Adipocyte (in vitro differentiated cells): ENCODE measurements around the gene PRKCH.

Experiments used
- DNase-seq: peaks from one replicate; pipeline ENCODE4 v3.0.0-alpha.2; 2015; ENCODE audit warnings: low read depth
- H3K27me3 ChIP-seq: replicated peaks from 2 replicates; pipeline ENCODE4 v1.7.0; 2013; ENCODE audit warnings: mild to moderate bottlenecking, low read length, moderate library complexity; ENCODE audit not compliant: control insufficient read depth, insufficient read depth
- H3K36me3 ChIP-seq: 2 replicates; pipeline ENCODE4 v1.7.0; 2013; ENCODE audit warnings: low read length, mild to moderate bottlenecking, moderate library complexity; ENCODE audit not compliant: control insufficient read depth, insufficient read depth, severe bottlenecking
- H3K4me1 ChIP-seq: 2 replicates; pipeline ENCODE4 v1.7.0; 2013; ENCODE audit warnings: mild to moderate bottlenecking, low read length, moderate library complexity; ENCODE audit not compliant: control insufficient read depth, insufficient read depth
- H3K4me3 ChIP-seq: 2 replicates; pipeline ENCODE4 v1.7.0; 2013; ENCODE audit warnings: mild to moderate bottlenecking, low read length, moderate library complexity
- H3K9ac ChIP-seq: 2 replicates; pipeline ENCODE4 v1.7.0; 2013; ENCODE audit warnings: mild to moderate bottlenecking, low read length, moderate library complexity
- H3K9me3 ChIP-seq: 2 replicates; pipeline ENCODE4 v1.7.0; 2013; ENCODE audit warnings: mild to moderate bottlenecking, low read length, moderate library complexity; ENCODE audit not compliant: control insufficient read depth

Gene PRKCH

DNA sequence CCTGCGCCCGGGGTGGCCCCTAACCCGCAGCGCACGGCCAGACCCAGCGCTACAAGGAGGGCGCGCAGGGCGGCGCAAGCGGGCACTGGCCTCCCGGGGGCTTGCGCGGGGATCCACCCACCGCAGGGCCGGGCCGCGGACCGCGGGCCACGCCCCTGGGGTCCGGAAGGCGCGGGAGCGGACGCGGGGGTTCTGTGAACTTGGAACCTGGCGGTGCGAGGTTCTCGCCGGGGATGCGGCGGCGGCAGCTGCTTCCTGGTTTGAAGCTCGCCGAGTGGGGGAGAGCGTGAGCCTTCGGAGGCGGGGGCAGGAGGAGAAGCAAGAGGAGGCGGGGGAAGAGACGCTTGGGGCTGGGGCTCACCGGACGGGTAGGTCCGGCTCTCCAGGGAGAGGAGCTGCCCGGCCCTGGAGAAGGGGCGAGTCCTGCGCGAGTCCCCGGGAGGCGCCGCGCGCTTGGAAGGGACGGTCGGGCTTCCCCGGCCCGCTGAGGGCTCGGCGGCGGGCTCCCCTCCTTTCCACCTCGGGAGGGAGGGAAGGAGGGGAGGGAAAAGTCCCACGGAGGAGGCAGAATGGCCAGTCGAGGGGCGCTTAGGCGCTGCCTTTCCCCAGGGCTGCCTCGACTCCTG, at the start of gene PRKCH:
Gene PRKCH, plus strand, starts transcription at position 195 of the 626 bp plus-strand sequence. CDS start 523 bp downstream, outside the sequence.
- Histone ChIP-seq H3K27me3 (peaks cover 37% of the 10 kb centered on the region), H3K4me3 (peak within 1 kb of the TSS; percentile 81)
- DNase-seq: peak; percentile 59

DNA sequence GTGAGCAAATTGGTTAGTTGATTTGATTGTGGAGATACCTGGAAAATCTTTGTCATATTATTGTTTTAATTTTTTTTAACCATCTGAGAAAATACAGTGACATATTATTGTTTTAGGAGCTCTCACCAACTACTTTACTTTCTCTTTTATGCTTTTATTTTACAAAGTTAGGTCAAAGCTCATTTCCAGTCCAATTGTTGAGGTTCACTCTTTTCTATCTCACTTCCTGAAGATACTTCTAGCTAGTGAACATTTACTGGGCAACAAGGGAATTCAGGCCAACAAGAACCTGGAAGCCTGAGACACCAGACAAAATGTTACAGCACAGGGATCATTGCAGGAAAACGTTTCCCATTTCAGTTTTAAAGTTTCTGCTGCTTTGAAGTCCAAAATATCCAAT, 44.1 kb upstream of the PRKCH start:
- H3K9ac ChIP-seq: peak overlapping the region; percentile 52
- peaks cover 4% of the 10 kb centered on the region for H3K9me3 ChIP-seq
- H3K27me3 ChIP-seq: no peaks in the 10 kb centered on the region
- H3K4me1 ChIP-seq: peaks cover 34% of the 10 kb centered on the region
- peak overlapping the region; percentile 89 for H3K4me3 ChIP-seq
- H3K36me3 ChIP-seq: no peaks in the 10 kb centered on the region
- no peak for DNase-seq

More for the DNA sequence above, at the start of gene PRKCH:
- peaks cover 6% of the 10 kb centered on the region for H3K9me3 ChIP-seq
- peak within 1 kb of the TSS; percentile 51 for H3K9ac ChIP-seq
- H3K4me1 ChIP-seq: peaks cover 11% of the 10 kb centered on the region
- H3K36me3 ChIP-seq: no peaks in the 10 kb centered on the region

DNA sequence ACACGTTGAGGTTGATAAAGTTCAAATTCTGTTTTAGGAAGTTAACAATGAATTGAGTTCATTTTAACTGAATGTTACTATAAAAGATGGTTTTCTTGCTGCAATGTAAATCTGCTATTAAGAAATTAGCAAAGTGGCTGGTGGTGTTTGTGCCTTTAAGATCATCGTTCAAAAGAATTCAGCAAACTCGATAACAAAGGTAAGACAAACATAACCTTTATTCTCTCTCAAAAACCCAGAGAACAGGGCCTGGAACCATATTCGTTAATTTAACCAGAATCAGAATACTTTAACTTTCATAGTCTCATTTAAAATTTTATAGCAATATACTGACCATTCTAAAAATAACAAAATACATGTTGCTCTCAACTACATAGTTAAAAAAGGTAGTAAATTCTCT, 43.6 kb upstream of the PRKCH start:
- Histone ChIP-seq H3K36me3 (no peaks in the 10 kb centered on the region), H3K4me1 (peaks cover 34% of the 10 kb centered on the region), H3K9ac (peak overlapping the region; percentile 52), H3K27me3 (no peaks in the 10 kb centered on the region), H3K9me3 (peaks cover 4% of the 10 kb centered on the region), H3K4me3 (peak overlapping the region; percentile 89)
- no peak for DNase-seq

DNA sequence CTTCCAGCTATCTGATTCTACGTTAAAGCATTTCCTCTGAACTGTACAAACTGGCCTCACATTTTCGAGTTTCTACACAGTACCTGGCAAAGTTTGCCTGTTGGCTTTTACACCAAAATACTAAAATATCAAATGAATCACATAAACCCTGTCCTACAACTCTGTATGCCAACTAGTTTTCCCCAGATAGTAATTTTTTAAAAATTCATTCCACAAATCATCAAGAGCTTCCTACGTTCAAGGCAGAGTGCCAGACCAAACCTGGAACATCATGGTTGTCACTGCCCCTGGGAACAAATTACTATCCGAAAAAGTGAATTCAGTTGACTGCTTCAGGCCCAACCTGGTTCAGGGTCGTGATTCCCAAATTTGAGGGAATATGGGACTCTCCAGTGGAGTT, 42.3 kb upstream of the PRKCH start:
- no peaks in the 10 kb centered on the region for H3K36me3 ChIP-seq
- H3K4me3 ChIP-seq: peak overlapping the region; percentile 89
- no peak for DNase-seq
- H3K9ac ChIP-seq: peak overlapping the region; percentile 92
- H3K27me3 ChIP-seq: no peaks in the 10 kb centered on the region
- H3K4me1 ChIP-seq: peaks cover 34% of the 10 kb centered on the region
- H3K9me3 ChIP-seq: peaks cover 4% of the 10 kb centered on the region

DNA sequence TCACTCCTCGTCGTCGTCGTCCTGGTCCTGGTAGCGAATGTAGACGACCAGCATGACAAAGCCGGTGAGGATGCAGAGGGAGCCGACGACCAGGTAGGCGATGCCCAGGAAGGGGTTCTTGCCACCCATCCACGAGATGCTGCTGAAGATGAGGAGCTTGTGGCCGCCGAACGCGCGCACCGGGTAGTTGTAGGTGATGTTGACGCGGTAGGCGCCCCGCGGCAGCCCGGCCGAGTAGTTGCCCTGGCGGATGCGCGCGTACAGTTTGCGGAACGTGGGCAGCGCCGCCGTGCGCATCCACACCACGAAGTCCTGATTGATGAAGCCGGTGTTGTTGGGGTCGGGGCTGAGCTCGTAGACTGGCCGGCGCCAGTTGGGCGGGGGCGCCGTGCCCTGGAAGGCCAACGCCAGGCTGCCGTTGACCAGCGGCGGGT, 41.3 kb upstream of the PRKCH start:
- peaks cover 34% of the 10 kb centered on the region for H3K4me1 ChIP-seq
- DNase-seq: no peak
- no peaks in the 10 kb centered on the region for H3K27me3 ChIP-seq
- peak overlapping the region; percentile 89 for H3K4me3 ChIP-seq
- H3K9me3 ChIP-seq: peaks cover 4% of the 10 kb centered on the region
- H3K36me3 ChIP-seq: no peaks in the 10 kb centered on the region
- H3K9ac ChIP-seq: peak overlapping the region; percentile 92

DNA sequence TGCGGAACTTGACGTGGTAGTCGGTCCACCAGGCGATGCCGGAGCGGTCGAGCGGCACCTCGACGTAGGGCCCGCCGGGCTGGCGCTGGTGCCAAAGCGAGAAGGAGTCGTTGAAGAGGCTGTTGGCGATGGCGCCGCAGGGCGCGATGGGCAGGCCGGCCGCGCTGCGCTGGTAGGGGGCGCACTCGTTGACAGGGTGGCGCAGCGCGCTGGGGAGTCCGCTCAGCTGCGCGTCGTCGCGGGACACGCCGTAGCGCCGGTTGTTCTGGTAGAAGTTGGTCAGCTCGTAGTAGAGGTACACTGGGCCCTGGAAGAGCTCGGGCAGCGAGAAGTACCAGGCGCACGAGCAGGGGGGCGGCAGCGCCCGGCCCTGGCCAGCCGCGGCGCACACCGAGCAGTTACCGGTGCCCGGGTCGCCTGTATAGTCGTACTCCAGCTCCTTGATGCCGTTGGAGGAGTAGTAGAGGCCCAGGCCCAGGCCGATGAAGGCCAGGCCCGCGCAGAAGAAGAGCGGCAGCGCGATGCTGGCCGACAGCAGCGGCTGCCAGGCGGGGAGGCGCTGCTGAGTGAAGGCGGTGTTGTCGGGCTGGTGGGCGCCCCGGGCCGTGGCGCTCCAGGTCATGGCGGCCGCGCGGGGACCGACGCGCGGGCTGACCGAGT, 40.7 kb upstream of the PRKCH start:
- Histone ChIP-seq H3K27me3 (no peaks in the 10 kb centered on the region), H3K4me1 (peaks cover 40% of the 10 kb centered on the region), H3K4me3 (peak overlapping the region; percentile 89), H3K36me3 (no peaks in the 10 kb centered on the region), H3K9me3 (peaks cover 4% of the 10 kb centered on the region), H3K9ac (peak overlapping the region; percentile 92)
- peak; percentile 70 for DNase-seq

DNA sequence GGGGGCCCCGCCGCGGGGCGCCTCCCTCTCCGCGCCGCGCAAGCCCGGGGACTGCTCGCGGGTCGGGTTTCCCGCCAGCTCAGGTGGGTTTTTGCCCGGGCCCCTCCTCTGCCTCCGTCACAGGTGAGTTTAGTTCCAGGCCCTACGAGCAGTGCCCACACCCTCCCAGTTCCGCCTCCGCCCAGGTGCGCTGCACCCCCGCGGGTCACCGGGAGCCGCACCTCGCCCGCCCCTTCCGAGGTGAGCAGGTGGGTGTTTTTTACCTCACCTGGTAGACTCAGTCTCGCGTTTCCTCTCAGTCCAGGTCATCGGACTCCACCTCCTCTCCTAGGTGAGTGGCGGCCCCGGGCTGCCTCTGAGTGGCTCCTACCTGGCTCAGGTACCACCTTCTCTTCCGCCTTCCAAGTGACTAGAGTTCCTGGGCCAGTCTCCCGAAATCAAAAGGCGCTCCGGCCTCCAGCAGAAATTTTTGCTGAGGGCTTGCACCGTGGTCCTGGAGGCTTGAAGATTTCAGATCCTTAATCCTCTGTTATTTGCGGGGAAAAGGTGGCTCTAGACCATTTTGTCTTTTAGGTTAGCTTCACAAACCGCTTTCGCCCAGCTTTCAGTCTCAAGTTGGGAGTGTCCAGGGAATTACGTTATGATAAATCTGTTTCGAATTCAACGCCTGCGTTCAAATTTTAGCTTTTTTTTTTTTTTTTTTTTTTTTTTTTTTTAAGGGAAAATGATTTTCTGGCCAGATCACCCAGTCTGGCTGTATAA, 40.0 kb upstream of the PRKCH start, which contains the start of gene TMEM30B:
Gene TMEM30B, minus strand, starts transcription at position 153 of the 762 bp plus-strand sequence. CDS start 191 bp downstream, outside the sequence.
- Histone ChIP-seq H3K4me3 (peak within 1 kb of the TSS; percentile 89), H3K9ac (peak within 1 kb of the TSS; percentile 92), H3K27me3 (no peaks in the 10 kb centered on the region), H3K9me3 (peaks cover 4% of the 10 kb centered on the region), H3K36me3 (no peaks in the 10 kb centered on the region), H3K4me1 (peaks cover 43% of the 10 kb centered on the region)
- no peak for DNase-seq

DNA sequence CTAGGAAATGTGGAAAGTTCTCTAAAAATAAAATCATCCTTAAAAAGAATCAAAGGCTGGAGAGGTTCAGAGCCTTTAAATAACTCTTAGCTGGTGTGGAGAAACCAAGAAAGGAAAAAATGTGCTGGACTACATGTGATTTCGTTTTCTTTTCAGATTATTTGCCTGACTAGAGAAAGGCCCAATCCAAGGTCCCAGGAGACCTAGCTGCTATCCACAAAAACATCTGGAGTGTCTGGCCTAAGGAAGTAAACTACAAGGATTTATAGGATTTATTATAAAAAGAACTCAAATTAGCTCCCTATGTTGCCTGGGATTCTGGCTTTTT, 39.5 kb upstream of the PRKCH start:
- DNase-seq: no peak
- Histone ChIP-seq H3K9me3 (peaks cover 4% of the 10 kb centered on the region), H3K36me3 (no peaks in the 10 kb centered on the region), H3K27me3 (no peaks in the 10 kb centered on the region), H3K9ac (peak overlapping the region; percentile 16), H3K4me3 (peak overlapping the region; percentile 89), H3K4me1 (peaks cover 43% of the 10 kb centered on the region)

DNA sequence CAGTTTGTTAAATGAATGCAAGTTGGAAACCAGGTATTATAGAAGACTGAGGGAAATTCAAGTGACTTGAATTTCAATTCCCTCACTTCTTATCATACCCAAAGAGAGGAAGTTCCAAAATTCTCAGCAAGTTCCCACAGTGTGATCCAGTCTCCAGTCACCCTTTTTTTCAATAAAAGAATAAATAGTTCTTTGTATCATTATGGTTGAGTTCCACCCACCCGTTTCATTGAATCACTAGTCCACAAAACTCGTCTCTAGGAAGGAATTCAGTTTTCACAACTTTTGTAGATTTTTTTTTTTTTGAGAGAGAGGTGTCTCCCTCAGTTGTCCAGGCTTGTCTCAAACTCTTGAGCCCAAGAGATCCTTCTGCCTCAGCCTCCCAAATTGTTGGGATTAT, 38.6 kb upstream of the PRKCH start:
- Histone ChIP-seq H3K4me3 (peak overlapping the region; percentile 89), H3K27me3 (no peaks in the 10 kb centered on the region), H3K4me1 (peaks cover 38% of the 10 kb centered on the region), H3K9ac (no peak overlapping the region), H3K36me3 (no peaks in the 10 kb centered on the region), H3K9me3 (peaks cover 4% of the 10 kb centered on the region)
- no peak for DNase-seq

DNA sequence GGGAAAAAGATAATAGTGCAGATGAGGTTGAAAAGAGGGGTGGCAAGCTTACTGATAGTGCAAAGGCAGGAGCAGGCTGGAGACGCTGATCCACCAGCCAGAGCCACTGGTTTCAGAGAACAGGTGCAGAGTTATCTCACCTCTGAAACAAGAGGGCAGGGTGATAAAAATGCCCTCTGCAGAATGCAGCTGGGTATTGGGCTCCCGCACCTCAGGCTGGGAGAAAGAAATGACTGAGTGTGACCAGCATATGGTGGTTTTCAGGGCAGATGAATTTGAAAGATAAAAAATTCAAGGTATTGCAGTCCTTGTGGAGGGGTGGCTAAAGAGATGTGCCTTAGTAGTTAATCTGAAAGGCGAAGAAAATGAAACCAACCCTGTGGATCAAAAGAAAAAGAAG, 37.4 kb upstream of the PRKCH start:
- Histone ChIP-seq H3K27me3 (no peaks in the 10 kb centered on the region), H3K4me3 (no peak overlapping the region), H3K4me1 (peaks cover 27% of the 10 kb centered on the region)

DNA sequence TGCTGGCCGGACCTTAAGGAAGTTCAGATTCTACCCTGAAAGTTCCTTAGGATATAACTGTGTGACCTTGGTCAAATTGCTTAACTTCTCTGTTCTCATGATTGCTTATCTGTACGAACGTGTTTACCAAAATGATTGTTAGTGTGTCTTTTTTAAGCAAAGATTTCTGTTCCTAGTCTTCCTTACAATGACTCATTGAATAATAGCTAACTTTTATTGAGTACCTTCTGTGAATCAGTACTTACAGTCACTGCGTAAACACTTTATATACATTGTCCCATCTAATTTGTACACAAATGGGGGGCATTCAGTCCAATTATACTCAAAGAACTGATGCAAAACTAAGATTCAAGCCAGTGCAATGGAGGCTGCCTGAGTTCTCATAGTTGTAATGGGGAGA, 36.0 kb upstream of the PRKCH start:
- Histone ChIP-seq H3K9me3 (peaks cover under 1% of the 10 kb centered on the region), H3K4me1 (peaks cover 17% of the 10 kb centered on the region), H3K4me3 (no peak overlapping the region), H3K9ac (peak overlapping the region; percentile 19), H3K27me3 (no peaks in the 10 kb centered on the region), H3K36me3 (no peaks in the 10 kb centered on the region)
- no peak for DNase-seq

More for the DNA sequence above, 37.4 kb upstream of the PRKCH start:
- Histone ChIP-seq H3K9me3 (peaks cover 4% of the 10 kb centered on the region), H3K9ac (no peak overlapping the region), H3K36me3 (no peaks in the 10 kb centered on the region)
- DNase-seq: no peak
